Neural cell (in vitro differentiated cells): ENCODE data around the gene HLA-DRB1.

Experiments used
- EP300 ChIP-seq: fragments of 450-650 bp; conservative IDR thresholded peaks from 2 replicates; pipeline ENCODE4 v1.6.1; 2014; ENCODE audit warnings: antibody characterized with exemption, mild to moderate bottlenecking, moderate library complexity; ENCODE audit not compliant: poor library complexity, severe bottlenecking
- EZH2 ChIP-seq: fragments of 200-600, 300-800 bp; shearing (Covaris generic), sonication (generic); IDR thresholded peaks from 2 replicates; pipeline ENCODE4 v1.6.1; 2014; ENCODE audit warnings: antibody characterized with exemption, low read length, borderline replicate concordance, mild to moderate bottlenecking; ENCODE audit not compliant: insufficient read depth, poor library complexity, severe bottlenecking
- POLR2AphosphoS5 ChIP-seq: IDR thresholded peaks from 2 replicates; pipeline ENCODE4 v1.6.1; 2012
- RAD21 ChIP-seq: fragments of 450-650 bp; conservative IDR thresholded peaks from 2 replicates; pipeline ENCODE4 v1.6.1; 2014; ENCODE audit warnings: antibody characterized with exemption, mild to moderate bottlenecking, moderate library complexity
- SMC3 ChIP-seq: fragments of 450-650 bp; conservative IDR thresholded peaks from 2 replicates; pipeline ENCODE4 v1.6.1; 2014; ENCODE audit warnings: antibody characterized with exemption, mild to moderate bottlenecking, moderate library complexity; ENCODE audit not compliant: poor library complexity
- TAF1 ChIP-seq: IDR thresholded peaks from 2 replicates; pipeline ENCODE4 v1.6.1; 2012; ENCODE audit warnings: low read depth
- TF ChIP-seq, protein P1 (sequence below): fragments of 450-650 bp; IDR thresholded peaks from 2 replicates; pipeline ENCODE4 v1.5.1; 2014; ENCODE audit warnings: antibody characterized with exemption, mild to moderate bottlenecking, moderate library complexity; ENCODE audit not compliant: poor library complexity, severe bottlenecking
- TF ChIP-seq, protein P2 (sequence below): IDR thresholded peaks from 2 replicates; pipeline ENCODE4 v1.6.1; 2012; ENCODE audit warnings: borderline replicate concordance

DNA sequence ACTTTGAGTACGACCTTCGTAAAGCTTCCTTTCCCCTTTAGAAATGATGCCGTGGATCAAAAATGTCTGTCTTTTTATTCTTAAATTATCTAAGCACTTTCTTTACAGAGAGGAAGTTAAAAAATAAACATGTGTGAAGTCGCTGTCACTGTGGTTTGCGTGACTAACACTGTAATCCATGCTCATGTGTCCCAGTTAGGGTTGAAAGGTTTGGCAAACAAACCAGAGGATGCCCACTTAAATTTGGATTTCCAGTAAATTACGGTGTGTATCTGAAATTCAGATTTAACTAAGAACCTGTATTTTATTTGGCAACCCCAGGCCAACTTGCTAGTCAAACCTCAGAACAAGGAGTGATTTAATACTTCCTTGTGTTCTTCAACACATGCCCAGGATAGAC is 21.1 kb downstream of the HLA-DRB1 start:
- TF ChIP-seq TAF1 (no peak), RAD21 (no peak), POLR2AphosphoS5 (no peak), EP300 (no peak), SMC3 (no peak), EZH2 (no peak)
- TF ChIP-seq, protein P1, sequence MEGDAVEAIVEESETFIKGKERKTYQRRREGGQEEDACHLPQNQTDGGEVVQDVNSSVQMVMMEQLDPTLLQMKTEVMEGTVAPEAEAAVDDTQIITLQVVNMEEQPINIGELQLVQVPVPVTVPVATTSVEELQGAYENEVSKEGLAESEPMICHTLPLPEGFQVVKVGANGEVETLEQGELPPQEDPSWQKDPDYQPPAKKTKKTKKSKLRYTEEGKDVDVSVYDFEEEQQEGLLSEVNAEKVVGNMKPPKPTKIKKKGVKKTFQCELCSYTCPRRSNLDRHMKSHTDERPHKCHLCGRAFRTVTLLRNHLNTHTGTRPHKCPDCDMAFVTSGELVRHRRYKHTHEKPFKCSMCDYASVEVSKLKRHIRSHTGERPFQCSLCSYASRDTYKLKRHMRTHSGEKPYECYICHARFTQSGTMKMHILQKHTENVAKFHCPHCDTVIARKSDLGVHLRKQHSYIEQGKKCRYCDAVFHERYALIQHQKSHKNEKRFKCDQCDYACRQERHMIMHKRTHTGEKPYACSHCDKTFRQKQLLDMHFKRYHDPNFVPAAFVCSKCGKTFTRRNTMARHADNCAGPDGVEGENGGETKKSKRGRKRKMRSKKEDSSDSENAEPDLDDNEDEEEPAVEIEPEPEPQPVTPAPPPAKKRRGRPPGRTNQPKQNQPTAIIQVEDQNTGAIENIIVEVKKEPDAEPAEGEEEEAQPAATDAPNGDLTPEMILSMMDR: no peak
- TF ChIP-seq, protein P2, sequence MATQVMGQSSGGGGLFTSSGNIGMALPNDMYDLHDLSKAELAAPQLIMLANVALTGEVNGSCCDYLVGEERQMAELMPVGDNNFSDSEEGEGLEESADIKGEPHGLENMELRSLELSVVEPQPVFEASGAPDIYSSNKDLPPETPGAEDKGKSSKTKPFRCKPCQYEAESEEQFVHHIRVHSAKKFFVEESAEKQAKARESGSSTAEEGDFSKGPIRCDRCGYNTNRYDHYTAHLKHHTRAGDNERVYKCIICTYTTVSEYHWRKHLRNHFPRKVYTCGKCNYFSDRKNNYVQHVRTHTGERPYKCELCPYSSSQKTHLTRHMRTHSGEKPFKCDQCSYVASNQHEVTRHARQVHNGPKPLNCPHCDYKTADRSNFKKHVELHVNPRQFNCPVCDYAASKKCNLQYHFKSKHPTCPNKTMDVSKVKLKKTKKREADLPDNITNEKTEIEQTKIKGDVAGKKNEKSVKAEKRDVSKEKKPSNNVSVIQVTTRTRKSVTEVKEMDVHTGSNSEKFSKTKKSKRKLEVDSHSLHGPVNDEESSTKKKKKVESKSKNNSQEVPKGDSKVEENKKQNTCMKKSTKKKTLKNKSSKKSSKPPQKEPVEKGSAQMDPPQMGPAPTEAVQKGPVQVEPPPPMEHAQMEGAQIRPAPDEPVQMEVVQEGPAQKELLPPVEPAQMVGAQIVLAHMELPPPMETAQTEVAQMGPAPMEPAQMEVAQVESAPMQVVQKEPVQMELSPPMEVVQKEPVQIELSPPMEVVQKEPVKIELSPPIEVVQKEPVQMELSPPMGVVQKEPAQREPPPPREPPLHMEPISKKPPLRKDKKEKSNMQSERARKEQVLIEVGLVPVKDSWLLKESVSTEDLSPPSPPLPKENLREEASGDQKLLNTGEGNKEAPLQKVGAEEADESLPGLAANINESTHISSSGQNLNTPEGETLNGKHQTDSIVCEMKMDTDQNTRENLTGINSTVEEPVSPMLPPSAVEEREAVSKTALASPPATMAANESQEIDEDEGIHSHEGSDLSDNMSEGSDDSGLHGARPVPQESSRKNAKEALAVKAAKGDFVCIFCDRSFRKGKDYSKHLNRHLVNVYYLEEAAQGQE: no peak
